Astrocyte (in vitro differentiated cells and primary cell): ENCODE data around the gene CHST7. TPM values are rescaled to one million over a fixed set of nuclear protein-coding genes. Genes with fewer than 3 reads are reported as not detected.

ENCODE experiments used
- DNase-seq: peaks from one replicate; pipeline ENCODE4 v3.0.0-alpha.2; 2010; ENCODE audit warnings: low read depth
- FAIRE-seq: peaks from 2 replicates; lab custom pipeline; 2011; peaks lifted over from hg19 to GRCh38; lab: Jason Lieb, UNC
- H2AFZ ChIP-seq: 2 replicates; pipeline ENCODE4 v1.6.0; 2012; ENCODE audit warnings: low read depth, low read length, inconsistent platforms
- H3K27ac ChIP-seq: 2 replicates; pipeline ENCODE4 v1.5.1; 2011; ENCODE audit warnings: low read depth, low read length, inconsistent platforms
- H3K27me3 ChIP-seq: 2 replicates; pipeline ENCODE4 v1.6.0; 2011; ENCODE audit warnings: low read length, inconsistent platforms; ENCODE audit not compliant: insufficient read depth
- H3K36me3 ChIP-seq: 2 replicates; pipeline ENCODE4 v1.5.1; 2011; ENCODE audit warnings: low read length, inconsistent platforms; ENCODE audit not compliant: insufficient read depth
- H3K4me1 ChIP-seq: 2 replicates; pipeline ENCODE4 v1.5.1; 2011; ENCODE audit warnings: low read length, inconsistent platforms; ENCODE audit not compliant: insufficient read depth
- H3K4me2 ChIP-seq: 2 replicates; pipeline ENCODE4 v1.6.0; 2012; ENCODE audit warnings: low read length, inconsistent platforms
- H3K4me3 ChIP-seq: 2 replicates; pipeline ENCODE4 v1.5.1; 2011; ENCODE audit warnings: low read depth, mild to moderate bottlenecking, low read length, inconsistent platforms; ENCODE audit not compliant: insufficient read depth
- H3K79me2 ChIP-seq: 2 replicates; pipeline ENCODE4 v1.6.0; 2012; ENCODE audit warnings: mild to moderate bottlenecking, low read length, inconsistent platforms; ENCODE audit not compliant: insufficient read depth
- H3K9ac ChIP-seq: 2 replicates; pipeline ENCODE4 v1.6.0; 2012; ENCODE audit warnings: mild to moderate bottlenecking, low read length, inconsistent platforms
- H3K9me3 ChIP-seq: 2 replicates; pipeline ENCODE4 v1.5.1; 2012; ENCODE audit warnings: low read depth, mild to moderate bottlenecking, low read length, inconsistent platforms; ENCODE audit not compliant: insufficient read depth
- H4K20me1 ChIP-seq: 2 replicates; pipeline ENCODE4 v1.6.0; 2012; ENCODE audit warnings: low read length, inconsistent platforms; ENCODE audit not compliant: insufficient read depth
- H3K27ac Mint-ChIP-seq: one replicate; pipeline ENCODE4 v1.8.0; 2021; ENCODE audit warnings: mild to moderate bottlenecking, mixed read lengths; ENCODE audit not compliant: unreplicated experiment
- H3K27me3 Mint-ChIP-seq: one replicate; pipeline ENCODE4 v1.8.0; 2021; ENCODE audit warnings: low read depth, mixed read lengths; ENCODE audit not compliant: unreplicated experiment
- H3K36me3 Mint-ChIP-seq: one replicate; pipeline ENCODE4 v1.8.0; 2021; ENCODE audit warnings: low read depth, mixed read lengths; ENCODE audit not compliant: unreplicated experiment
- H3K4me1 Mint-ChIP-seq: one replicate; pipeline ENCODE4 v1.8.0; 2021; ENCODE audit warnings: low read depth, mixed read lengths; ENCODE audit not compliant: unreplicated experiment
- H3K4me3 Mint-ChIP-seq: one replicate; pipeline ENCODE4 v1.8.0; 2021; ENCODE audit warnings: mild to moderate bottlenecking, moderate library complexity, mixed read lengths; ENCODE audit not compliant: unreplicated experiment
- H3K9me3 Mint-ChIP-seq: one replicate; pipeline ENCODE4 v1.8.0; 2021; ENCODE audit warnings: mild to moderate bottlenecking, mixed read lengths; ENCODE audit not compliant: unreplicated experiment
- CTCF ChIP-seq: IDR thresholded peaks from 2 replicates; pipeline ENCODE4 v1.5.1; 2011; ENCODE audit warnings: low read depth, mild to moderate bottlenecking, inconsistent platforms, low read length, moderate library complexity; ENCODE audit not compliant: insufficient read depth
- EZH2 ChIP-seq: IDR thresholded peaks from 2 replicates; pipeline ENCODE4 v1.6.1; 2012; ENCODE audit warnings: mild to moderate bottlenecking, low read length, inconsistent platforms; ENCODE audit not compliant: insufficient read depth
- total RNA-seq: library from RNA; stranded (reverse); gene quantifications from 2 replicates; pipeline ENCODE4 v1.2.1, GENCODE V29; 2021

Gene CHST7
- total RNA-seq, 1 donor from 2014 or later, result 15.4 TPM

- H4K20me1 ChIP-seq, result no peaks in the 10 kb centered on the region
- peak; percentile 27 for TF ChIP-seq CTCF
- no peak for TF ChIP-seq EZH2
- Mint-ChIP-seq H3K27ac (no peak overlapping the region), H3K4me3 (no peak overlapping the region), H3K27me3 (no peaks in the 10 kb centered on the region), H3K36me3 (peaks cover 5% of the 10 kb centered on the region), H3K4me1 (peaks cover 7% of the 10 kb centered on the region), H3K9me3 (no peaks in the 10 kb centered on the region)
- peaks cover 2% of the 10 kb centered on the region for H3K79me2 ChIP-seq
- no peaks in the 10 kb centered on the region for H3K27me3 ChIP-seq
- no peak overlapping the region for H3K9ac ChIP-seq
- H2AFZ ChIP-seq, result no peak overlapping the region
- H3K4me1 ChIP-seq, result no peaks in the 10 kb centered on the region
- DNase-seq, result no peak
- no peaks in the 10 kb centered on the region for H3K36me3 ChIP-seq
- no peak overlapping the region for H3K27ac ChIP-seq
- H3K4me2 ChIP-seq, result no peak overlapping the region
- peak; percentile 69 for FAIRE-seq
- H3K9me3 ChIP-seq, result no peaks in the 10 kb centered on the region
- no peak overlapping the region for H3K4me3 ChIP-seq
These were observed 18.6 kb upstream of the CHST7 start for GRCh38 chrX:46554942-46555341.

DNA sequence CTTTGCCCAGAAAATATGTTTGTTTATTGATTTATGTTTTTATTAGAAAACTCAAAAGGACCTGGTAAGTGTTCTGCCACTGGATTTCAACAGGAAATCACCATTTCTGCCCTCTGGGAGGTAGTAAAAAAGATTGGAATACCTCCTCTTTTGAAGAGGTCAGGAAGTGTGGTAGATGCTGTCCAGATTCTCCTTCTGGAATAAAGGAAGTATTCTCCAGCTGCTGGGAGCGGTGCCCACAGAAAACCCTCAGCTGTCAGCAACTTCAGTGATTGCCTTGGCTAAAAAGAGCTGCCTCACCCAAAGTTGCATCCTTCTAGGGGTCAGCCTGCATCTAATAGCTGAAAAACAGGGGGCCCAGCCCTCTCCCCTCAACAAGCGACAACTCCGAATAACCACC is 14.5 kb upstream of the CHST7 start:
- TF ChIP-seq CTCF (no peak), EZH2 (no peak)
- Histone ChIP-seq H4K20me1 (no peaks in the 10 kb centered on the region), H3K9ac (no peak overlapping the region), H2AFZ (no peak overlapping the region), H3K4me1 (peaks cover 5% of the 10 kb centered on the region), H3K9me3 (no peaks in the 10 kb centered on the region), H3K36me3 (no peaks in the 10 kb centered on the region), H3K4me2 (no peak overlapping the region), H3K27me3 (no peaks in the 10 kb centered on the region), H3K27ac (no peak overlapping the region), H3K79me2 (no peaks in the 10 kb centered on the region), H3K4me3 (no peak overlapping the region)
- peaks cover 6% of the 10 kb centered on the region for H3K4me1 Mint-ChIP-seq
- H3K27me3 Mint-ChIP-seq, result no peaks in the 10 kb centered on the region
- H3K36me3 Mint-ChIP-seq, result peaks cover 1% of the 10 kb centered on the region
- no peak overlapping the region for H3K27ac Mint-ChIP-seq
- H3K9me3 Mint-ChIP-seq, result no peaks in the 10 kb centered on the region
- no peak for FAIRE-seq
- DNase-seq, result no peak
- no peak overlapping the region for H3K4me3 Mint-ChIP-seq

DNA sequence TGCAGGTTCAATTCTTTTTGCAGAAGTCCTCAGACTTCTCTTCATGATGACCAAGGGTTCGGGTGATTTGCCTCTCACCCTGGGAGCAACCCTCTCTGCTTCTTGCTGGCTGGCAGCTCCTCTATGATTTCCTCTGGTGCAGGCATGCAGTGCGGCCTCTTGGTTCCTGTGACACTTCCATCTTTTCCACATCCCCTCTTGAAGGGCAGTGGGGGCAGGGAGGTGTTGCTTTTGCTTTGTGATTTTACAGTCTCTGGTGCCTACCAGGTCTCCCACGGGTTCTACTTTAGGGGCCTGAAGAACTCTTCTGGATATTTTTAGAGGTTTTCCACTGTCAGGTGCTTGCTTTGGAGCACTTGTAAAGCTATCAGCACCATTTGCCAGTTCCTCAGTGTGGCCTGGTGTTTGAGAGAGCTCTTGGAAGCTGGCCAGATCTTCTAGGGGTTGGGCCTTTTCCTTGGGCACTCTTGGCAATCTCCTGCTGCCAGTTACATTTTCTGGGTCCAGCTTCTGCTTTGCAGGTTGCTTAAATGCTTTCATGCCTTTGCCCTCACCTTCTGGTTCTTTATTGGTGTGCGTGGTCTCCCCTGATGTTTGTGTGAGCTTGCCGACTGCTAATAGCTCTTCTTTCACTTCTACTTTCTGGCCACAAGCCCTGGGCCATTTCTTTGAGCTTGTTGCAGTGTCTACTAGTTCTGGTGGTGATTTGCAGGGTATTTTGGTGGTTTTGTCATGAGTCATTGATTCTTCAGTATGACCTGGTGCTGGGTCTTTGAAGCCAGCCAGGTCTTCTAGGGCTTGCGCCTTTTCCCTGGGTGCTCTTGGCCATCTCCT is 11.5 kb upstream of the CHST7 start:
- H3K9me3 ChIP-seq, result no peaks in the 10 kb centered on the region
- no peaks in the 10 kb centered on the region for H3K27me3 ChIP-seq
- Mint-ChIP-seq H3K9me3 (no peaks in the 10 kb centered on the region), H3K27me3 (no peaks in the 10 kb centered on the region), H3K27ac (no peak overlapping the region), H3K4me1 (peaks cover 6% of the 10 kb centered on the region), H3K4me3 (no peak overlapping the region), H3K36me3 (no peaks in the 10 kb centered on the region)
- peak overlapping the region; percentile 5 for H3K4me2 ChIP-seq
- no peaks in the 10 kb centered on the region for H4K20me1 ChIP-seq
- H3K27ac ChIP-seq, result no peak overlapping the region
- H3K4me3 ChIP-seq, result no peak overlapping the region
- H2AFZ ChIP-seq, result no peak overlapping the region
- FAIRE-seq (peak; percentile 85), DNase-seq (no peak)
- peaks cover 5% of the 10 kb centered on the region for H3K4me1 ChIP-seq
- no peak for TF ChIP-seq CTCF
- no peak for TF ChIP-seq EZH2
- H3K79me2 ChIP-seq, result no peaks in the 10 kb centered on the region
- H3K36me3 ChIP-seq, result no peaks in the 10 kb centered on the region
- no peak overlapping the region for H3K9ac ChIP-seq
